ENCODE data around the gene REEP6.
"Not testable (repeated sequence)": the region's sequence is repeated elsewhere in the genome, so short reads cannot be mapped to it uniquely, and the experiment has no call there.

REEP6 gene

DNA sequence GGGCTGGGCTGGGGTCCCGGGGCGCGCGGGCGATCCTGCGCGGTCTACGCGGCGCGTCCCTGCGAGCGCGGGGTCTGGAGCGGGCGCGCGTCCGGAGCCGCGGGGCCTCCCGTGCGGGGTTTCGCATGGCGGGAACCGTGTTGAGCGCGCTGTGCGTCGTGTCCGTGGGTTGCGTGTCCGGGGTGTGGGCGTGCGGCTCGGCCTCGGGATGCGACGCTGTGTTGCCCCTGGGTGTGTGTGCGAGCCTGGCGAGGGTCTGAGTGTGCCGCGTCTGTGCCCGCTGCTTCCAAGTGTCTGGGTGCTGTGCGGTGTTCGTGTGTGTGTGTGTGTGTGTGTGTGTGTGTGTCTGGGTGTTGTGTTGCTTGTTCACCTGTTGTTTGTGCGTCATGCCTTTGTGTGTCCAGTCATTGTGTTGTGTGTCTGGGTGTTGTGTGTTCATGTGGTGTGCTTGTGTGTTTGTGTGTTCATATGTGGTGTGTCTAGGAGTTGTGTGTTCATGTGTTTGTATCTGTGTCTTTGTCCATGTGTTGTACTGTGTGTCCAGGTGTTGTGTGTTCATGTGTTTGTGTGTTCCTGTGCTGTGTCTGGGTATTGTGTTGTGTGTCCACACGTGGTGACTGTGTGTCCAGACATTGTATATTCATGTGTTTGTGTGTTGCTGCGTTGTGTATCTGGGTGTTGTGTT lies 33.4 kb downstream of the REEP6 start:
- no peak for DNase-seq (ENCODE audit: low read depth in 2 of 2)

DNA sequence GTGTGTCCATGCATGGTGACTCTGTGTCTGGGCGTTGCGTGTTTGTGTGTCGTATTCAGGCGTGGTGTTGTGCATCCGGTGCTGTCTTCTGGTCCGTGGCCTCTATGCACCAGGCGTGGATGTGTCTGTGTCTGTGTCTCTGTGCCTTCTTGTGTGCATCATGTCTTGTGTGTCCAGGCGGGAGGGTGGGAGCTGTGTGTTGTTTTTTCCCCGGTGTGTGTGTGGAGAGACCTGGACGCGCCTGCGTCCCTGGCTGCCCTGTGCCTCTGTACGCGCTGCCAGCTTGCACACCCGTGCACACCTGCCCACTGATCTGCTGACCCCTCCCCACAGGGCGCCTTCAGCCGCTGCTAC lies 34.0 kb downstream of the REEP6 start:
- no peak for DNase-seq (ENCODE audit: low read depth in 2 of 2)

- no peak for DNase-seq (ENCODE audit: low read depth in 2 of 2)
Observed at GRCh38 chr19:1525343-1525742, 34.4 kb downstream of the REEP6 start.

DNA sequence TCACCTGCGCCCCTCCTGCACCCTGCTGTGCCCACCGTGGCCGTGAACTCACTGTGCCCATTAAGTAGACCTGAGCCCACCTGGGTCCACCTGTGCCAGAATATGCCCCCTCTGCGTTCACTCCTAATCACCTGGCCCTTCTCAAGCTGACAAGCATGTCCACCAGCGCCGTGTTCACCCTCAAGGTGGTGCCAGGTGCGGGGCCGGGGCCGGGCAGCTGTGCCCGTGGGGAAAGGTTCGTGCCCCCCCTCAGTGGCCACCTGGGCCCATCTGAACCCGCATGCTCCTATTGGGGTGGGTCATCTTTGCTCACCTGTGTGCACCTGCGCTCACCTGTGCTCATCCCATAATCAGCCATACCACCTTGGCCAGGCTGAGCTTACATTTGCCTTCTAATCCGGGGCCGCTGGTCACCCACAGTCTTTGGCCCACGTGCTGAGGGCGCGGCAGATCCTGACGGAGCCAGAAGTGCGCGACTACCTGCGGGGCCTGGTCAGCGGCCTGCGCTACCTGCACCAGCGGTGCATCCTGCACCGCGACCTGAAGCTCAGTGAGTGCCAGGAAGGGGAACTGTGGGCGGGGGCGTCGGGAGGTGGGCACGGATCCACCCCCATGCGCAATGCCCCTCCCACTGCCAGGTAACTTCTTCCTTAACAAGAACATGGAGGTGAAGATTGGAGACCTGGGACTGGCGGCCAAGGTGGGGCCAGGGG lies 35.2 kb downstream of the REEP6 start:
- DNase-seq (ENCODE audit: low read depth in 2 of 2), result no peak

DNA sequence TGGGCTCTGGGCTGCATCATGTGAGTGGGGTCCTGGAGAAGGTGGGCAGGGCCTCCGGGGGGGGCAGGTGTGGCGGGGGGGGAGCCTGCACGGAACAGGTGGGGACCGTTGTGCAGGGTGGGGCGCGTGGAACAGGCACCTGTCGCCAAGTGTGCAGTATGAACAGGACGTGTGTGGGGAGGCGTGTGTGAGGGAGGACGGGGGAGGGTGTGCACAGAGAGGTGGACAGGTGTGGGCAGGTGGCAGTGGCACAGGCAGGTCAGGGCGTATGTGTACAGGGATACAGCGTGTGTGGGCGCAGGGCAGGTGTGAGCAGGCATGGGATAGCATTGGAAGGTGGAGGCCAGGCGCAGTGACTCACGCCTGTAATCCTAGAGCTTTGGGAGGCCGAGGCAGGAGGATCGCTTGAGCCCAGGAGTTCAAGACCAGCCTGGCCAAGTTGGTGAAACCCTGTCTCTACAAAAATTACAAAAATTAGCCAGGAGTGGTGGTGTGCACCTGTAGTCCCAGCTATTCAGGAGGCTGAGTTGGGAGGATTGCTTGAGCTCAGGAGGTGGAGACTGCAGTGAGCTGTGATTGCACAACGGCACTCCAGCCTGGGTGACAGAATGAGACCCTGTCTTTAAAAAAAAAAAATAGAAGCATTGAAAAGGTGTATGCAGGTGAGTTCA lies 36.1 kb downstream of the REEP6 start:
- DNase-seq (ENCODE audit: low read depth in 2 of 2), result no peak

GRCh38 chr19:1527650-1528309 lies 36.8 kb downstream of the REEP6 start:
- no peak for DNase-seq (ENCODE audit: low read depth in 2 of 2)

DNA sequence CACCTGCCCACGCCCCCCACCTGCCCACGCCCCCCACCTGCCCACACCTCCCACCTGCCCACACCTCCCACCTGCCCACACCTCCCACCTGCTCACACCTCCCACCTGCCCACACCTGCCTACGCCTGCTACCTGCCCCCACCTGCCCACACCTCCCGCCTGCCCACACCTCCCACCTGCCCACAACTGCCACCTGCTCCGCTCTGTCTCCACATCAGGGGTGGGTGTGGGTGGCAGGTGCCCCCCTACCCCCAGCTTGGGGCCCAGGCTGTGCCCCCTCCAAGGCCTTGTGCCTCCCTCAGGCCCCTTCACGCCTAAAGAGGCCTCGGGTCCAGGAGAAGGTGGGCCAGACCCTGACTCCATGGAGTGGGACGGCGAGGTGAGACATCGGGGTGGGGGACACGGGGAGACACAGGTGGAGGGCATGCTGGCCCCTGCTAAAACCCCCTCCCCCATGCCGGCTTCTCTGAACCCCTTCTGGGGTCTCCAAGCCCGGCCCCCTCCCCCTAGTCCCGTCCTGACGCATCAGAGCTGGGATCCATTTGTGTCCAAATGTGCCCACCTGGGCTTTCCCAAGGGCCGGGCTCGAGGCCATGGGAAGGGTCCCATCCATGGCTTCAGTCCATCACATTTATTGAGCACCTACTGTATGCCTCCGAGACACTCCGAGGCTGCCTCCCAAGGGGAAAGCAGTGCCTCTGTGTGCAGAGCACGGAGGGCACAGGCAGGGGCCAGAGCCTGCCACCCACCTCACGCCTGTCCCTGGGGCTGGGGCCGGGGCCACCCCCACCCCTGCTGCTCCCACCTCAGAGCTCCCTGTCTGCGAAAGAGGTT lies 37.8 kb downstream of the REEP6 start:
- no peak for DNase-seq (ENCODE audit: low read depth in 2 of 2)

- DNase-seq (ENCODE audit: low read depth in 2 of 2), result no peak
Observed at GRCh38 chr19:1529430-1529816, 38.4 kb downstream of the REEP6 start.

DNA sequence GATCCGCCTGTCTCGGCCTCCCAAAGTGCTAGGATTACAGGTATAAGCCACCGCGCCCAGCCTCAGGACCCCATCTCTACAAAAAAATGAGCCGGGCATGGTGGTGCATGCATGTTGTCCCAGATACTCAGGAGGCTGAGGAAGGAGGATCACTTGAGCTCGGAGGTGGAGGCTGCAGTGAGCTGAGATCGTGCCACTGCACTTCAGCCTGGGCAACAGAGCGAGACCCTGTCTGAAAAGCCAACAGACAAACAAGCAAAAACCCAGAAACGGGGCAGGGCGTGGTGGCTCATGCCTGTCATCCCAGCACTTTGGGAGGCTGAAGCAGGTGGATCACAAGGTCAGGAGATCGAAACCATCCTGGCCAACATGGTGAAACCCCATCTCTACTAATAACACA lies 39.9 kb downstream of the REEP6 start:
- not testable (repeated sequence) for DNase-seq (ENCODE audit: low read depth in 2 of 2)

GRCh38 chr19:1531587-1531986 lies 40.6 kb downstream of the REEP6 start:
- DNase-seq (ENCODE audit: low read depth in 2 of 2), result no peak

GRCh38 chr19:1532003-1532402 lies 41.0 kb downstream of the REEP6 start:
- no peak for DNase-seq (ENCODE audit: low read depth in 2 of 2)

GRCh38 chr19:1533510-1534150 lies 42.6 kb downstream of the REEP6 start:
- DNase-seq (ENCODE audit: low read depth in 2 of 2), result no peak

- no peak for DNase-seq (ENCODE audit: low read depth in 2 of 2)
Observed at GRCh38 chr19:1534972-1535371, 44.0 kb downstream of the REEP6 start.

DNA sequence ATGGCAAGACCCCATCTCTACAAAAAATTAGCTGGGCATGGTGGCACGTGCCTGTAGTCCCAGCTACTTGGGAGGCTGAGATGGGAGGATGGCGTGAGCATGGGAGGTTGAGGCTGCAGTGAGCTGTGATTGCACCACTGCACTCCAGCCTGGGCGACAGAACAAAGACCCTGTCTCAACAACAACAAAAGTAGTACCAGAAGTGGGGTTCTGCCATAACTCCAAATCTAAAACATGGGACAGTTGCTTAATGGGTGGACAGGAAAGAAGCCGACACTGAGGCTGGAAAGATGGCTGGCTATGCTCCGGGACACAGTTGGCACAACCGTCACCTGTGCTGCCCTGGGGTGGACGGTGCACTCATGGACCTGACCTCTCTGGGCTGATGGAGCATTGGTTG lies 44.7 kb downstream of the REEP6 start:
- DNase-seq (ENCODE audit: low read depth in 2 of 2), result not testable (repeated sequence)

GRCh38 chr19:1538978-1539377 lies 48.0 kb downstream of the REEP6 start:
- DNase-seq (ENCODE audit: low read depth in 2 of 2), result no peak

DNA sequence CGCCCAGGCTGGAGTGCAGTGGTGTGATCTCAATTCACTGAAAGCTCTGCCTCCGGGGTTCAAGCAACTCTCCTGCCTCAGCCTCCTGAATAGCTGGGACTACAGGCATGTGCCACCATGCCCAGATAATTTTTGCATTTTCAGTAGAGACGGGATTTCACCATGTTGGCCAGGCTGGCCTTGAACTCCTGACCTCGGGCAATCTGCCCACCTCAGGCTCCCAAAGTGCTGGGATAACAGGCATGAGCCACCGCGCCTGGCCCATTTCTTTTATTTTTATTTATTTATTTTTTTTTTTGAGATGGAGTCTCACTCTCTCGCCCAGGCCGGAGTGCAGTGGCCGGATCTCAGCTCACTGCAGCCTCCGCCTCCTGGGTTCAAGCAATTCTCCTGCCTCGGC lies 48.8 kb downstream of the REEP6 start:
- not testable (repeated sequence) for DNase-seq (ENCODE audit: low read depth in 2 of 2)

DNA sequence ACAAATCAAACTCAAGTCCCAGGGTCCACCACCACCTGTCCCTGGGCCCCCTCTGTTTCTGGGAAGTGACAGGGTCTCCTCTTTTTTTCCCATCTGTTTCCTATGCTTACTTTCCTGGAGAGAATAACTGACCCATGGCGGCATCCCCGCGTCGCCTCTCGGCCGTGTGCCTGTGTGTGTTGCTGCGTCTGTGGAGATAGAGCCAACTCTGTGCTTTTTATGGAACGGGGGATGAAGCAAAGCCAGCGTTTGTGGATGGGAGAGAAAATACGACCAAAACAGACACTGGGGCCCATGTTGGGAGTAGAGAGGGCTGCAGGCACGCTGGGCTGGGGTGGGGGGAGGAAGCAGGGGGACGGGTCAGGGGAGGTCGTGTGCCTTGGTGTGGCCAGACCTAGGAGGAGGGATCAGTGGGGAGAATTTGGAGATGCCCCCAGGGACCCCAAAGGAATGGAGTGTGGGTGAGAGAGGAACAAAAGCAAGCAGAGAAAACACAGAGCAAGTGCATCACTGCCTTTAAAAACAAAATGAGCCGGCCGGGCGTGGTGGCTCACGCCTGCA lies 49.5 kb downstream of the REEP6 start:
- DNase-seq (ENCODE audit: low read depth in 2 of 2), result no peak
